Hepatocyte (in vitro differentiated cells): ENCODE data around the gene EME1. TPM values are rescaled to one million over a fixed set of nuclear protein-coding genes. Genes with fewer than 3 reads are reported as not detected.

Source experiments
- DNase-seq: peaks from one replicate; pipeline ENCODE4 v3.0.0-alpha.2; 2016; ENCODE audit warnings: low spot score
- H2AFZ ChIP-seq: fragments of 200-600 bp; sonication (generic); 2 replicates; pipeline ENCODE4 v1.6.0; 2016; ENCODE audit warnings: antibody characterized with exemption, mild to moderate bottlenecking
- H3K27ac ChIP-seq: fragments of 200-600 bp; sonication (generic); 2 replicates; pipeline ENCODE4 v1.5.1; 2016; ENCODE audit warnings: mild to moderate bottlenecking
- H3K27me3 ChIP-seq: fragments of 200-600 bp; sonication (generic); 2 replicates; pipeline ENCODE4 v1.6.1; 2016
- H3K36me3 ChIP-seq: fragments of 200-600 bp; sonication (generic); replicated peaks from 2 replicates; pipeline ENCODE4 v1.5.1; 2016; ENCODE audit warnings: low read depth; ENCODE audit not compliant: insufficient read depth
- H3K4me1 ChIP-seq: fragments of 200-600 bp; sonication (generic); 2 replicates; pipeline ENCODE4 v1.5.1; 2016; ENCODE audit warnings: mild to moderate bottlenecking, moderate library complexity; ENCODE audit not compliant: insufficient read depth
- H3K4me2 ChIP-seq: fragments of 200-600 bp; sonication (generic); 2 replicates; pipeline ENCODE4 v1.6.0; 2016
- H3K4me3 ChIP-seq: fragments of 200-600 bp; sonication (generic); 2 replicates; pipeline ENCODE4 v1.5.1; 2016; ENCODE audit warnings: mild to moderate bottlenecking
- H3K79me2 ChIP-seq: fragments of 200-600 bp; sonication (generic); 2 replicates; pipeline ENCODE4 v1.6.0; 2017; ENCODE audit warnings: mild to moderate bottlenecking
- H3K9me2 ChIP-seq: fragments of 200-600 bp; sonication (generic); replicated peaks from 2 replicates; pipeline ENCODE4 v1.6.0; 2017; ENCODE audit warnings: mild to moderate bottlenecking; ENCODE audit not compliant: insufficient read depth
- H3K9me3 ChIP-seq: fragments of 200-600 bp; sonication (generic); 2 replicates; pipeline ENCODE4 v1.5.1; 2016; ENCODE audit warnings: low read depth, mild to moderate bottlenecking
- H4K20me1 ChIP-seq: fragments of 200-600 bp; sonication (generic); 2 replicates; pipeline ENCODE4 v1.6.0; 2016; ENCODE audit warnings: mild to moderate bottlenecking; ENCODE audit not compliant: insufficient read depth, poor library complexity, severe bottlenecking
- EZH2 ChIP-seq: fragments of 200-600 bp; sonication (generic); IDR thresholded peaks from 2 replicates; pipeline ENCODE4 v1.6.1; 2016; ENCODE audit warnings: antibody characterized with exemption, mild to moderate bottlenecking, borderline replicate concordance
- EZH2phosphoT487 ChIP-seq: fragments of 200-600 bp; sonication (generic); IDR thresholded peaks from one replicate; pipeline ENCODE4 v1.6.1; 2018; ENCODE audit warnings: antibody characterized with exemption, mild to moderate bottlenecking, low read depth, moderate library complexity; ENCODE audit not compliant: unreplicated experiment, severe bottlenecking
- WGBS: methylation state at CpG from one replicate; pipeline ENCODE4 v1.1.6; 2016; ENCODE audit warnings: low lambda C conversion rate; ENCODE audit errors: missing lambda C conversion rate; 5-methylcytosine and 5-hydroxymethylcytosine counted together
- polyA plus RNA-seq: library from polyadenylated mRNA; unstranded; fragments of >200 nt; fragmentation: Nextera tagmentation; extraction: Ambion mirVana; gene quantifications from 2 replicates; pipeline ENCODE4 v1.2.1, GENCODE V29; 2016
- total RNA-seq: library from RNA; depleted of rRNA; stranded (reverse); fragments of >200 nt; gene quantifications from 2 replicates; pipeline ENCODE4 v1.2.3, GENCODE V29; 2014
- TF ChIP-seq, protein P1 (sequence below): fragments of 200-600 bp; sonication (generic); IDR thresholded peaks from 2 replicates; pipeline ENCODE4 v1.5.1; 2016; ENCODE audit warnings: antibody characterized with exemption, mild to moderate bottlenecking; ENCODE audit not compliant: poor library complexity

The EME1 gene
- total and polyA plus RNA-seq, 2 experiments from 2014 or later: 2.1 to 5.1 TPM

- Histone ChIP-seq H3K4me2 (no peak overlapping the region), H3K27me3 (no peaks in the 10 kb centered on the region), H3K79me2 (no peaks in the 10 kb centered on the region), H3K4me3 (no peak overlapping the region), H3K4me1 (peaks cover 7% of the 10 kb centered on the region), H4K20me1 (no peaks in the 10 kb centered on the region), H3K9me2 (no peaks in the 10 kb centered on the region), H2AFZ (no peak overlapping the region), H3K27ac (peak overlapping the region; percentile 31), H3K36me3 (no peaks in the 10 kb centered on the region), H3K9me3 (no peaks in the 10 kb centered on the region)
- no peak for DNase-seq
- no peak for TF ChIP-seq EZH2phosphoT487
- TF ChIP-seq, protein P1, sequence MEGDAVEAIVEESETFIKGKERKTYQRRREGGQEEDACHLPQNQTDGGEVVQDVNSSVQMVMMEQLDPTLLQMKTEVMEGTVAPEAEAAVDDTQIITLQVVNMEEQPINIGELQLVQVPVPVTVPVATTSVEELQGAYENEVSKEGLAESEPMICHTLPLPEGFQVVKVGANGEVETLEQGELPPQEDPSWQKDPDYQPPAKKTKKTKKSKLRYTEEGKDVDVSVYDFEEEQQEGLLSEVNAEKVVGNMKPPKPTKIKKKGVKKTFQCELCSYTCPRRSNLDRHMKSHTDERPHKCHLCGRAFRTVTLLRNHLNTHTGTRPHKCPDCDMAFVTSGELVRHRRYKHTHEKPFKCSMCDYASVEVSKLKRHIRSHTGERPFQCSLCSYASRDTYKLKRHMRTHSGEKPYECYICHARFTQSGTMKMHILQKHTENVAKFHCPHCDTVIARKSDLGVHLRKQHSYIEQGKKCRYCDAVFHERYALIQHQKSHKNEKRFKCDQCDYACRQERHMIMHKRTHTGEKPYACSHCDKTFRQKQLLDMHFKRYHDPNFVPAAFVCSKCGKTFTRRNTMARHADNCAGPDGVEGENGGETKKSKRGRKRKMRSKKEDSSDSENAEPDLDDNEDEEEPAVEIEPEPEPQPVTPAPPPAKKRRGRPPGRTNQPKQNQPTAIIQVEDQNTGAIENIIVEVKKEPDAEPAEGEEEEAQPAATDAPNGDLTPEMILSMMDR: no peak
- no peak for TF ChIP-seq EZH2
- WGBS: 40% methylated on average over 8 of the region's 8 CpGs
Observed at GRCh38 chr17:50363217-50364060, 9.6 kb upstream of the EME1 start.

DNA sequence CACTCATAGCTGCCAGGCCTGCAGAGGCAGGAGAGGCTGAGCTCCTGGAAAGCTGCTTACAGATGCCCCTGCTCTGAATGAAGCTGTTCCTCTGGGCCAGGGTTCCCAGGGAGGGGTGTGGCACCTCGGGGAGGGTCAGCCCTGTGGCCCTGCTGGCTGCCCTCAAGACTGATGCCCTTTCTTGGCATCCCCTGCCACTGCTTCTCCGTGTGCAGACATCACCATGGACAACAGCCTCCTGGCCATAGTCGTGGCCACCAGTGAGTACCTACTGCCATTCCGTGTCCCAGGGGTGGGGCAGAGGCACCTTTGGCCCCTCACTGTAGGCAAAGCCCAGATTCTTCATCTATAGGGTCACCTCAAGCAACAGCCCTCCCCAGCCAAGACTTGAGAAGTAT is 9.0 kb upstream of the EME1 start:
- Histone ChIP-seq H3K9me2 (no peaks in the 10 kb centered on the region), H3K27me3 (no peaks in the 10 kb centered on the region), H3K4me1 (peaks cover 7% of the 10 kb centered on the region), H3K4me2 (no peak overlapping the region), H3K79me2 (peaks cover 2% of the 10 kb centered on the region), H3K27ac (no peak overlapping the region), H3K4me3 (no peak overlapping the region), H2AFZ (no peak overlapping the region), H3K9me3 (no peaks in the 10 kb centered on the region), H3K36me3 (no peaks in the 10 kb centered on the region), H4K20me1 (no peaks in the 10 kb centered on the region)
- 64% methylated on average over 4 of the region's 4 CpGs for WGBS
- DNase-seq: no peak
- TF ChIP-seq EZH2phosphoT487: no peak
- TF ChIP-seq, protein P1: no peak
- TF ChIP-seq EZH2: no peak

DNA sequence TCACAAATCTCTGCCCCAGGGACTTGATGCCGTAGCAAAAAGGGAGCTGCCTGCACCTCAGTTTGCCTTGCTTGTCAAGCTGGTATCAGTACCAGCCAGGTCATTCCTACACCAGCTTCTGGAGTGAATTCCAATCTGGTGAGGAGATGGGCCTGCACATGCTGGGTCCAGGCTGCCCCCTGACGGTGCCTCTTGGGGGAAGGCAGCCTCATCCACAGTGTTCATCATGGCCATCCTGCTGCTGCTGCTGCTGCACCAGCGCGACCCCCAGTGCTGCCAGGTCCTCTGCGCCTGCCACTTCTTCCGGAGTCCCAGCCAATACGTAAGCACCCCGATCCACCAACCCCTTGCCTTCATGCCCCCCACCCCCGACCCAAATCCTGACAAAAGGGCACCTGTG is 8.3 kb upstream of the EME1 start:
- Histone ChIP-seq H3K9me3 (no peaks in the 10 kb centered on the region), H3K4me3 (no peak overlapping the region), H3K36me3 (no peaks in the 10 kb centered on the region), H3K4me1 (peaks cover 7% of the 10 kb centered on the region), H3K27ac (no peak overlapping the region), H3K9me2 (no peaks in the 10 kb centered on the region), H4K20me1 (no peaks in the 10 kb centered on the region), H3K79me2 (peaks cover 2% of the 10 kb centered on the region), H2AFZ (no peak overlapping the region), H3K4me2 (no peak overlapping the region), H3K27me3 (no peaks in the 10 kb centered on the region)
- 80% methylated on average over 9 of the region's 9 CpGs for WGBS
- DNase-seq: peak; percentile 58
- TF ChIP-seq EZH2 (no peak), EZH2phosphoT487 (no peak)
- TF ChIP-seq, protein P1: peak; percentile 24
